Left ventricle myocardium inferior (tissue), 1 donor: ENCODE measurements around the gene ANAPC15. TPM values are rescaled to one million over a fixed set of nuclear protein-coding genes. Genes with fewer than 3 reads are reported as not detected.

Experiments
- DNase-seq: peaks from one replicate; pipeline ENCODE4 v3.0.0-alpha.2; 2020
- H3K27ac ChIP-seq: fragments of 200-600 bp; replicated peaks from 2 replicates; pipeline ENCODE4 v1.8.0; 2021
- H3K27me3 ChIP-seq: fragments of 200-600 bp; 2 replicates; pipeline ENCODE4 v1.8.0; 2021; ENCODE audit warnings: low read depth
- H3K36me3 ChIP-seq: fragments of 200-600 bp; 2 replicates; pipeline ENCODE4 v1.8.0; 2021
- H3K4me1 ChIP-seq: fragments of 200-600 bp; 2 replicates; pipeline ENCODE4 v1.8.0; 2021
- H3K4me3 ChIP-seq: fragments of 200-600 bp; 2 replicates; pipeline ENCODE4 v1.8.0; 2021; ENCODE audit warnings: mild to moderate bottlenecking, moderate library complexity
- H3K9me3 ChIP-seq: fragments of 200-600 bp; replicated peaks from 2 replicates; pipeline ENCODE4 v1.8.0; 2021
- intact Hi-C: fragments of 100-400 bp; cut with micrococcal nuclease; formaldehyde crosslinking; loops from one replicate; pipeline ENCODE4 v1.11.0; 2022
- total RNA-seq: library from RNA; stranded (reverse); fragmentation: NEBNext Ultra II Directional; extraction: Animal tissue kit (Norgen Biotek cat#: 25700); gene quantifications from one replicate; pipeline ENCODE4 v1.2.1, GENCODE V29; 2021
- TF ChIP-seq, protein P1 (sequence below): fragments of 200-600 bp; IDR thresholded peaks from 2 replicates; pipeline ENCODE4 v1.8.0; 2021; ENCODE audit warnings: antibody characterized with exemption, mild to moderate bottlenecking, borderline replicate concordance
- donor health status: DM: no; HTN: yes; CAD: no; lungs with severe emphysema.

The ANAPC15 gene
- total RNA-seq, 1 donor from 2014 or later, result 43.9 TPM

DNA sequence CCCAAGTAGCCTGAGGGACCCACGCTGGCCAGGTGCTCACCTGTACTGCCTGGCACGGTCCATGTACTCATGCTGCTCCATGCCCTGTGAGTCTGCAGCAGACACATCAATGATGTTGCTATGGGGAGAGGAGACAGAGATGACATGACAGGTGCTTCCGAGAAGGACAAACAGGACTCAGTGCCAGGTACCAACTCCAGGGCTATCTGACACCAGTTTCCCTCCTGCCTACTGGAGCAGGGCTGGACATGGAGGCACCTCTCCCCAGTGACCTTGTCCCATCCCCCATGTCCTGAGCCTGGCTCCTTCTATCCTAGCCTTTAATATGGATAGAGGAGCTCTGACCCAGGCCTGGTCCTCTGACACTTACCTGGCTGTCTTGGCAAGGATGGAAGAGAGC is 13.8 kb downstream of the ANAPC15 start:
- Histone ChIP-seq H3K4me3 (no peak overlapping the region), H3K9me3 (no peaks in the 10 kb centered on the region), H3K36me3 (peaks cover 50% of the 10 kb centered on the region), H3K4me1 (peaks cover 50% of the 10 kb centered on the region), H3K27me3 (no peaks in the 10 kb centered on the region), H3K27ac (no peak overlapping the region)
- intact Hi-C loops, result no loop called here
- DNase-seq, result no peak
- TF ChIP-seq, protein P1, sequence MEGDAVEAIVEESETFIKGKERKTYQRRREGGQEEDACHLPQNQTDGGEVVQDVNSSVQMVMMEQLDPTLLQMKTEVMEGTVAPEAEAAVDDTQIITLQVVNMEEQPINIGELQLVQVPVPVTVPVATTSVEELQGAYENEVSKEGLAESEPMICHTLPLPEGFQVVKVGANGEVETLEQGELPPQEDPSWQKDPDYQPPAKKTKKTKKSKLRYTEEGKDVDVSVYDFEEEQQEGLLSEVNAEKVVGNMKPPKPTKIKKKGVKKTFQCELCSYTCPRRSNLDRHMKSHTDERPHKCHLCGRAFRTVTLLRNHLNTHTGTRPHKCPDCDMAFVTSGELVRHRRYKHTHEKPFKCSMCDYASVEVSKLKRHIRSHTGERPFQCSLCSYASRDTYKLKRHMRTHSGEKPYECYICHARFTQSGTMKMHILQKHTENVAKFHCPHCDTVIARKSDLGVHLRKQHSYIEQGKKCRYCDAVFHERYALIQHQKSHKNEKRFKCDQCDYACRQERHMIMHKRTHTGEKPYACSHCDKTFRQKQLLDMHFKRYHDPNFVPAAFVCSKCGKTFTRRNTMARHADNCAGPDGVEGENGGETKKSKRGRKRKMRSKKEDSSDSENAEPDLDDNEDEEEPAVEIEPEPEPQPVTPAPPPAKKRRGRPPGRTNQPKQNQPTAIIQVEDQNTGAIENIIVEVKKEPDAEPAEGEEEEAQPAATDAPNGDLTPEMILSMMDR, result no peak

DNA sequence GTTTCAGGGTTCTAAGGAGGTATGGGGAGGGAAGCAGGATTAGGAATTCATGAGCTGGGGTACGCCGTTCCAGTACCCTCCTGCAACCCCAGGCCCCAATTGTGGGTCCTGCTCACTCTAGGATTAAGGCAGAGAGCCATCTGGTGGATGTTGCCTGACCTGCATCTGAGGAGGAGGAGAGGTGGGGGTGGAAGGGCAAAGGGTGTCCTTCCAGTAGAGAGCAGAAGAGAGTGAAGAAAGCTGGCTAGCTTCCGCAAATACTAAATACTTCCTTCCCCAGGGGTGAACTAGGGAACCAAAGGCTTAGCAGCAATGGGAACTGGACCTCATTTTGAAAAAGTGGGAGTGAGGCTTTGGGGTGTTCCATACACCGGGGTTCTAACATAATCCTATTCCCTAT is 21.2 kb downstream of the ANAPC15 start:
- Histone ChIP-seq H3K36me3 (peaks cover 22% of the 10 kb centered on the region), H3K27ac (peak overlapping the region; percentile 56), H3K9me3 (no peaks in the 10 kb centered on the region), H3K27me3 (no peaks in the 10 kb centered on the region), H3K4me3 (no peak overlapping the region), H3K4me1 (peaks cover 13% of the 10 kb centered on the region)
- peak; percentile 57 for DNase-seq
- TF ChIP-seq, protein P1, result peak; percentile 91
- intact Hi-C loops, result loop anchor here (2.0 kb wide), 1 partner anchor 66 kb away; no protein-coding TSS in a partner anchor

DNA sequence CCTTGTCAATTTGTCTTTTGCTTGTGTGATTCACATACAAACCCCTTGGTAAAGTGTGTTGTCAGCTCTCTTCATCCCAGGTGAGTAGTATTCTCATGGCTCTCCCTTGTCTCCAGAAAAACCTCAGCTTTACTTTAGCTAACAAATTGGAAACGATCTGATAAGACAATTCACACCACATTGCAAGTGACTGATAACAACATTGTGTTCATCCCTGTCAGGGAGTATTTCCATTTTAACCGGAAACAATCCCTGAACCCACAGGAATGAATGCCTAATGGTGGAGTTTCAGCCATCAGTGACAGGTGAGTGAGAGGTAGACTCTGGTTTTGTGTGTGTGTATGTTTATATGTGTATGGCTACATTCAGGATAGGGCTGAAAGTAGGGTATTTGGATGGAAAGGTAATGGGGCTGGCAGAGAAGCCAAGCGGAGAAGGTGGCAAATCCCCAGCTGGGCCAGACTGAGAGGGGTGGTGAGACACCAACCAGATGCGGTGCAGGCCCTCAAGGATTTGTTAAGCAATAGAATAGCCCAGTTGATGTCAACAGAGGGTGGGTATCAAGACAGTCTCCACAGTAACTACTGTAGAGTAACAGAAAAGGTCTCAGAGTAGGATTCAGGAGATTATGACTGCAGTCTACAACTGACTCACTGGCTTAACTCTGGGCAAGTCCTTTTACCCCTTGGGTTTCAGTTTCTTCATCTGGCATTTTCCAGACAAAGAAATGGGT is 24.3 kb downstream of the ANAPC15 start:
- H3K36me3 ChIP-seq, result peaks cover 8% of the 10 kb centered on the region
- H3K4me1 ChIP-seq, result peaks cover 13% of the 10 kb centered on the region
- intact Hi-C loops, result loop anchor here (5.0 kb wide), 1 partner anchor 111 kb away; no protein-coding TSS in a partner anchor
- TF ChIP-seq, protein P1, result no peak
- H3K27me3 ChIP-seq, result no peaks in the 10 kb centered on the region
- no peak overlapping the region for H3K4me3 ChIP-seq
- no peak for DNase-seq
- H3K27ac ChIP-seq, result no peak overlapping the region
- H3K9me3 ChIP-seq, result no peaks in the 10 kb centered on the region

DNA sequence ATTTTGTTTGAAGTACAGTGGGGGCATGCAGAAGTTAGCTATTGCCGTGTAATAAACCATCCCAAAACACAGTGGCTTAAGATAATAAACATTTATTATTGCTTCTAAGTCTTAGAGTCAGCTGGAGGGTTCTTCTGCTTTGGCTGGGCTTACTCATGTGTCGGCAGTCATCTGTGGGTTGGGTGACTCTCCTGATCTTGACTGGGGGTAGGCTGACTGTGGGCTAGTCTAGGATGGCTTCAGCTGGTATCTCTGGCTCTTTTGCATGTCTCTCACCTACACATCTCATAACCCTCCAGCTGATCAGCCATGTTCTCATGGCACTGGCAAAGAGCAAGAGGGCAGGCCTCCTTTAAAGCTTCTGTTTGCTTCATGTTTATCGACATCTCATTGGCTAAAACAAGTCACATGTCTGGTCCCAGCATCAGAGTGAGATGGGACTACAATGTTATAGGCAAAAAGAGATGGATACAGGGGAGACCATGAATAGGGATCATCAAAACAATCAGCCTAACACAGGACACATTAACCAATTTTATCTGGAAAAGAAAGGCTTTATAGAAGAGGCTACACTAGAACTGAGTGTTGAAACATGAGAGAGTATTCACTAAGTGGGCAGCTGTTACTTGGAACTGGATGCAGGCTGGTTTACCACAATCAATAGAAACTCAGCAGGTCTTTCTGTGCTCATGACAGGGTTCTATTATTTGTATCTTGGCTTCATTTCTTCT is 26.7 kb downstream of the ANAPC15 start:
- H3K4me1 ChIP-seq, result peaks cover 10% of the 10 kb centered on the region
- no peaks in the 10 kb centered on the region for H3K27me3 ChIP-seq
- peaks cover 8% of the 10 kb centered on the region for H3K36me3 ChIP-seq
- H3K4me3 ChIP-seq, result no peak overlapping the region
- TF ChIP-seq, protein P1, result no peak
- DNase-seq, result no peak
- no peaks in the 10 kb centered on the region for H3K9me3 ChIP-seq
- no peak overlapping the region for H3K27ac ChIP-seq
- intact Hi-C loops, result loop anchor here (5.0 kb wide), 1 partner anchor 108 kb away; no protein-coding TSS in a partner anchor

DNA sequence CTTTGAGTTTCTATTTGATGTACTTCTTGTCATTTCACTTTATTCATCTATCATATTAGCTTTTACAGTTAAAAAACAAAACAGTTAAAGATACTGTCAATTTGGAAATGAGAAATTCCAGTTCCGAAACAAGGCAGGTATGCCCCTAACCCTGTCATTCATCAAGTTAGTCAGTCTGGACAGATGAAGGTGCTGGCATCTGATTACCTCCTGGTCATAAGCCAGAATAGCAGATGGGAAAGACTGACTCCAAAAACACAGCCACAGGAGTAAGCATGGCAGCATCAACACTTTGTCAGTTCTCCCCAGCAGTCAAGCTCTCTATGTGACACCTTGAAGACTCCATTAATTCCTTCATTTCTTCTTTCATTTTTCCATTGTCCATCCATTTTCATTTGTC is 27.5 kb downstream of the ANAPC15 start:
- Histone ChIP-seq H3K36me3 (peaks cover 8% of the 10 kb centered on the region), H3K27ac (no peak overlapping the region), H3K27me3 (no peaks in the 10 kb centered on the region), H3K9me3 (no peaks in the 10 kb centered on the region), H3K4me3 (no peak overlapping the region), H3K4me1 (peaks cover 8% of the 10 kb centered on the region)
- intact Hi-C loops, result loop anchor here (5.0 kb wide), 1 partner anchor 108 kb away; no protein-coding TSS in a partner anchor
- no peak for DNase-seq
- TF ChIP-seq, protein P1, result no peak
